GM20000 (cell line): ENCODE data around the gene STYK1.

ENCODE experiments used
- DNase-seq: peaks from one replicate; pipeline ENCODE4 v3.0.0; 2012; ENCODE audit warnings: low spot score
- TF ChIP-seq, protein P1 (sequence below): IDR thresholded peaks from 2 replicates; pipeline ENCODE4 v1.5.1; 2012; ENCODE audit warnings: mild to moderate bottlenecking, control low read depth; ENCODE audit errors: extremely low read depth, missing control alignments

Gene STYK1

DNA sequence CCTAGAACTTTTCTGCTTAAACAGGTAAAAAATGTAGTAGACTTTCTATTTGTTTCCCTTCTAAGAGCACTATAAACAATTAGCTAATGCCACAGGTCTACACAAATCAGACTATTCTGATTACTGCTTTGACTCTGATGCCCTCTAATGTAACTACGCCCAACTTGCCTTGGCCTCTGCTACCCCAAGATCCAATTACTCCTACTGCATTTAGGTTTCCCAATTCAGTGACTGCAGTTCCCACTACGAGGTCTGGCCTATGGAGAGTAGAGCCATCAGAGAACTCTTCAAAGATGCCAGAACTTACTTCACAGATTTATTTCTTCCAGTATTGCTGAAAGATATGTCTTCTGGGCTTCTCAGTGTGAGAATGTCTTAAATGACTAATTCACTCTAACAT, 15.3 kb upstream of the STYK1 start:
- no peak for DNase-seq
- TF ChIP-seq, protein P1, sequence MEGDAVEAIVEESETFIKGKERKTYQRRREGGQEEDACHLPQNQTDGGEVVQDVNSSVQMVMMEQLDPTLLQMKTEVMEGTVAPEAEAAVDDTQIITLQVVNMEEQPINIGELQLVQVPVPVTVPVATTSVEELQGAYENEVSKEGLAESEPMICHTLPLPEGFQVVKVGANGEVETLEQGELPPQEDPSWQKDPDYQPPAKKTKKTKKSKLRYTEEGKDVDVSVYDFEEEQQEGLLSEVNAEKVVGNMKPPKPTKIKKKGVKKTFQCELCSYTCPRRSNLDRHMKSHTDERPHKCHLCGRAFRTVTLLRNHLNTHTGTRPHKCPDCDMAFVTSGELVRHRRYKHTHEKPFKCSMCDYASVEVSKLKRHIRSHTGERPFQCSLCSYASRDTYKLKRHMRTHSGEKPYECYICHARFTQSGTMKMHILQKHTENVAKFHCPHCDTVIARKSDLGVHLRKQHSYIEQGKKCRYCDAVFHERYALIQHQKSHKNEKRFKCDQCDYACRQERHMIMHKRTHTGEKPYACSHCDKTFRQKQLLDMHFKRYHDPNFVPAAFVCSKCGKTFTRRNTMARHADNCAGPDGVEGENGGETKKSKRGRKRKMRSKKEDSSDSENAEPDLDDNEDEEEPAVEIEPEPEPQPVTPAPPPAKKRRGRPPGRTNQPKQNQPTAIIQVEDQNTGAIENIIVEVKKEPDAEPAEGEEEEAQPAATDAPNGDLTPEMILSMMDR = no peak

DNA sequence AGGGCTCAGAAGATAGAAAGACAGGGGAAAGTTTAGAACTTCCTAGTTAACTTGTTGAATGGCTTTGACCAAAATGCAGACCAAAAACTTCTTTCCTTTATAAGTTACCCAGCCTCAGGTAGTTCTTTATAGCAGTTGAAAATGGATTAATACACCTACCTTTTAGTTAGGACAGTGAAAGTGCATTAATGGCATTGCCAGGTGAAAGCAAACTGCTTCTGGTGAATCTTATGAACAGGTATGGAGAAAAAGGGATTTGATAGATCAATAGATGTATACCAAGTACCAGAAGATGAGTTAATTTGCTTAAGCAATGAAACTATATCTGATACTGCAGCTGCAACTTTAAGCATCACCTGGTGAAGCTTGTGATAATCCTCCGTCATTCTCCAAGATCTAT, 14.2 kb upstream of the STYK1 start:
- TF ChIP-seq, protein P1 = no peak

DNA sequence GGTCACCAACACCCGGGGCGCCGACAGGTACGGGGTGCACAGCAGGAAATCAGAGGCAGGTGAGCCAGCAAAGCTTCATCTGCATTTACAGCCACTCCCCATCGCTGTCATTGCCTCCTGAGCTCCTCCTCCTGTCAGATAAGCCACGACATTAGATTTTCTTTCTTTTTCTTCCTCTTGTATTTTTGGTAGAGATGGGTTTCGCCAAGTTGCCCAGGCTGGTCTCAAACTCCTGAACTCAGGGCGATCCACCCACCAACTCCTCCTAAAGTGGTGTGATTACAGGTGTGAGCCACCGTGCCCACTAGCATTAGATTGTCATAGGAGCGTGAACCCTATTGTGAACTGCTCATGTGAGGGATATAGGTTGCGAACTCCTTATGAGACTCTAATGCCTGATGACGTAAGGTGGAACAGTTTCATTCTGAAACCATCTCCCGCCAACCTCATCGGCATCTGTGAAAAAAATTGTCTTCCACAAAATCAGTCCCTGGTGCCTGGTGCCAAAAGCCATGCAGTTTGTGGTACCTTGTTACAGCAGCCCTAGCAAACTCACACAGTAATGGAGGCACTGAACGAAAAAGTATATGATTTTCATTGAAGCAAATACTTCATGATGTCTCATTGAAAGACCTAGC, 1.5 kb downstream of the STYK1 start:
- no peak for DNase-seq
- TF ChIP-seq, protein P1 = no peak

More for the DNA sequence above, 14.2 kb upstream of the STYK1 start:
- no peak for DNase-seq

GRCh38 chr12:10669533-10669932, 4.3 kb downstream of the STYK1 start:
- TF ChIP-seq, protein P1 = no peak
- DNase-seq = no peak

DNA sequence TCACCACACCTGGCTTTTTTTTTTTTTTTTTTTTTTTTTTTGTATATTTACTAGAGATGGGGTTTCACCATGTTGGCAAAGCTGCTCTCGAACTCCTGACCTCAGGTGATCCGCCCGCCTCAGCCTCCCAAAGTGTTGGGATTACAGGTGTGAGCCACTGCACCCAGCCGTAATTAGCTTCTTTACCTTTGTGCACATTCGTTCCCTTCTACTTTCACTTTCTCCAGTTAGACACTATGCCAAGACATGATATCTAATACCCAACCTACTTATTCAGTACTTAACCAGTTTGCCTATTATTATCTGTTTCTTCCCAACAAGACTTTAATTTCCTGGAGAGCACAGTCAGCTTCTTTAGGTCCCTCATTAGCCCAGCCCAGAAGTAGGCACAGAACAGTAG, 5.3 kb downstream of the STYK1 start:
- DNase-seq = no peak
- TF ChIP-seq, protein P1 = no peak

GRCh38 chr12:10667581-10667980, 6.3 kb downstream of the STYK1 start:
- TF ChIP-seq, protein P1 = no peak
- no peak for DNase-seq

GRCh38 chr12:10664499-10664898, 9.4 kb downstream of the STYK1 start:
- DNase-seq = no peak
- TF ChIP-seq, protein P1 = no peak
